Vagina (tissue), 2 donors: ENCODE data around the gene ST6GALNAC3. TPM values are rescaled to one million over a fixed set of nuclear protein-coding genes. Genes with fewer than 3 reads are reported as not detected.

Experiments
- DNase-seq, 2 donors: peaks; one replicate each; pipeline ENCODE4 v3.0.0-alpha.2; 2017; ENCODE audit errors: extremely low spot score in 2 of 2
- H3K27ac ChIP-seq: fragments of 200-600 bp; sonication (generic); one replicate; pipeline ENCODE4 v1.5.1; 2019
- H3K27me3 ChIP-seq: fragments of 200-600 bp; sonication (generic); one replicate; pipeline ENCODE4 v1.5.1; 2019
- H3K36me3 ChIP-seq, 2 donors: fragments of 200-600 bp; sonication (generic); one replicate each; pipeline ENCODE4 v1.5.1; 2017 to 2019
- H3K4me1 ChIP-seq: fragments of 200-600 bp; sonication (generic); one replicate; pipeline ENCODE4 v1.5.1; 2019
- H3K4me3 ChIP-seq, 2 donors: fragments of 200-600 bp; sonication (generic); 1 replicate in 1 of 2; 2 replicates in 1 of 2; pipeline ENCODE4 v1.5.1; 2016 to 2019
- H3K9me3 ChIP-seq: fragments of 200-600 bp; sonication (generic); one replicate; pipeline ENCODE4 v1.5.1; 2019
- POLR2A ChIP-seq, 2 donors: fragments of 450-650 bp; IDR thresholded peaks; one replicate each; pipeline ENCODE4 v1.6.1; 2017; ENCODE audit warnings: antibody characterized with exemption in 2 of 2, mild to moderate bottlenecking in 2 of 2, moderate library complexity in 2 of 2
- POLR2AphosphoS5 ChIP-seq, 2 donors: sonication (generic); formaldehyde crosslinking; IDR thresholded peaks; one replicate each; pipeline ENCODE4 v1.9.0; 2017; ENCODE audit warnings: antibody characterized with exemption in 2 of 2, mild to moderate bottlenecking in 2 of 2, low read depth in 1 of 2; ENCODE audit not compliant: insufficient read depth in 1 of 2
- intact Hi-C: fragments of 100-400 bp; cut with DNase I; formaldehyde crosslinking; loops from one replicate; pipeline ENCODE4 v1.15.1; 2023
- total RNA-seq: library from RNA; depleted of rRNA; stranded (reverse); fragments of >200 nt; gene quantifications from one replicate; pipeline ENCODE4 v1.2.3, GENCODE V29; 2016
- TF ChIP-seq, protein P1 (sequence below), 3 experiments: fragments of 450-650 bp in 2 of 3; fragments of 200-600 bp in 1 of 3; sonication (generic) in 1 of 3; IDR thresholded peaks; one replicate each; pipeline ENCODE4 v1.5.1; 2017 to 2019; ENCODE audit warnings: antibody characterized with exemption in 3 of 3, mild to moderate bottlenecking in 2 of 3, moderate library complexity in 2 of 3

The ST6GALNAC3 gene
- total RNA-seq, 1 donor from 2014 or later = 21.1 TPM

DNA sequence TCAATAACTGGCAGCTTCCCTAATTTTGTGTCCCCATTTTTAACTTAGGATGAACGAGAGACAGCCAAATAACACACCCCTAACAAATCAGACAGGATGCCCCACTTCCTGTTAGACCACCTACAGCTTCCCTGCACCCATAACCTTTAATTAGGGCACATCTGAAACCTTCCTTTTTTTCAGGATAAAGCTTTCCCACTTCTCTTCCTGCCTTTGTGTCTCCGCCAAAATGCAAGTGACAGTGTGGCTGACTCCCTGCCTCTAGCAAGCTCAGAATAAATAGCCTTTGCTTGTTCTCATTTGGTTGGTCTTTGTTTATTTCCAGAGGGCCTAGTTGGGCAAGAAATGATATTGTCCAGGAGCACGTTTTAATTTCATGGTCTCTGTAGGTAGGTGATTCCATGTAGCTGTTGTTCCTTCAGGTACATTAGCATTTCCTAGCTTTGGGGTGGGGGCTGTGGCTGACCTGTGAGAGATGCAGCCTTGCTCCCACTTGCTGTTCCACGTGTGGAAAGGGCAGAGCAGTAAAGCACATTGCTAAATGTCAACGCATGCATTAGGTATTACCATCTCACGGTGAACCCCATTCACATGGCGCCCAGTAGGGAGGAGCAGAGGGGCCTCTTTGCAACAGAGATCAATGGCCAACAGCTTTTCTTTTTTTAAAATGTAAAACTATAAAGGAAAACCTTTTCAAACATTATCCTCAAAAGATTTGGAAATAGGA lies 154.9 kb downstream of the ST6GALNAC3 start:
- Histone ChIP-seq H3K36me3 (no peaks in the 10 kb centered on the region), H3K27me3 (no peaks in the 10 kb centered on the region), H3K9me3 (no peaks in the 10 kb centered on the region), H3K4me1 (no peaks in the 10 kb centered on the region), H3K27ac (no peak overlapping the region), H3K4me3 (no peak overlapping the region)
- DNase-seq = no peak
- intact Hi-C loops = no loop called here
- TF ChIP-seq, protein P1, sequence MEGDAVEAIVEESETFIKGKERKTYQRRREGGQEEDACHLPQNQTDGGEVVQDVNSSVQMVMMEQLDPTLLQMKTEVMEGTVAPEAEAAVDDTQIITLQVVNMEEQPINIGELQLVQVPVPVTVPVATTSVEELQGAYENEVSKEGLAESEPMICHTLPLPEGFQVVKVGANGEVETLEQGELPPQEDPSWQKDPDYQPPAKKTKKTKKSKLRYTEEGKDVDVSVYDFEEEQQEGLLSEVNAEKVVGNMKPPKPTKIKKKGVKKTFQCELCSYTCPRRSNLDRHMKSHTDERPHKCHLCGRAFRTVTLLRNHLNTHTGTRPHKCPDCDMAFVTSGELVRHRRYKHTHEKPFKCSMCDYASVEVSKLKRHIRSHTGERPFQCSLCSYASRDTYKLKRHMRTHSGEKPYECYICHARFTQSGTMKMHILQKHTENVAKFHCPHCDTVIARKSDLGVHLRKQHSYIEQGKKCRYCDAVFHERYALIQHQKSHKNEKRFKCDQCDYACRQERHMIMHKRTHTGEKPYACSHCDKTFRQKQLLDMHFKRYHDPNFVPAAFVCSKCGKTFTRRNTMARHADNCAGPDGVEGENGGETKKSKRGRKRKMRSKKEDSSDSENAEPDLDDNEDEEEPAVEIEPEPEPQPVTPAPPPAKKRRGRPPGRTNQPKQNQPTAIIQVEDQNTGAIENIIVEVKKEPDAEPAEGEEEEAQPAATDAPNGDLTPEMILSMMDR (IDR thresholded peaks at IDR 0.05) = no peak

DNA sequence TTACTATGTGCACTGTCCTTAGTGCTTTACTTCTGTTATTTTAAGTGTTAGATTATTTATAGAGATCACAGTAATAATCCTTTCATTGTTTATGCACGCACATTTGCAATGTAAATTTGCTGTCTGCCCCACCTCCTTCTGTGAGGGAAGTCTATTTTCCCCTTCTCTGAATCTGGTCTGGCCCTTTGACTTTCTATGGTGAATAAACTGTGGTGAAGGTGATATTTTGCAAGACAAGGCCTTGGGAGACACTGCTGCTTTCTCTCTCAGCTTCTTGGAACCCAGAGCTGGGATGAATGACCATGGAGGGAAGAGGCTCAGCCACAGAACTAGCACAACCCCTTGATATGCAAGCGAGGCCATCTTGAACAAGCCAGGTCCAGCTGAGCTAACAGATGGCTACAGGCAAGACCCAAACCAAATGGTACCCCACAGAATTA lies 156.3 kb downstream of the ST6GALNAC3 start:
- H3K27ac ChIP-seq = no peak overlapping the region
- intact Hi-C loops = no loop called here
- no peak overlapping the region for H3K4me3 ChIP-seq
- no peaks in the 10 kb centered on the region for H3K27me3 ChIP-seq
- H3K36me3 ChIP-seq = no peaks in the 10 kb centered on the region
- TF ChIP-seq POLR2A (IDR thresholded peaks at IDR 0.05) (no peak), POLR2AphosphoS5 (IDR thresholded peaks at IDR 0.05; ENCODE audit: insufficient read depth in 1 of 2, low read depth in 1 of 2) (no peak)
- TF ChIP-seq, protein P1 (IDR thresholded peaks at IDR 0.05) = no peak
- H3K9me3 ChIP-seq = no peaks in the 10 kb centered on the region
- H3K4me1 ChIP-seq = no peaks in the 10 kb centered on the region
- no peak for DNase-seq

DNA sequence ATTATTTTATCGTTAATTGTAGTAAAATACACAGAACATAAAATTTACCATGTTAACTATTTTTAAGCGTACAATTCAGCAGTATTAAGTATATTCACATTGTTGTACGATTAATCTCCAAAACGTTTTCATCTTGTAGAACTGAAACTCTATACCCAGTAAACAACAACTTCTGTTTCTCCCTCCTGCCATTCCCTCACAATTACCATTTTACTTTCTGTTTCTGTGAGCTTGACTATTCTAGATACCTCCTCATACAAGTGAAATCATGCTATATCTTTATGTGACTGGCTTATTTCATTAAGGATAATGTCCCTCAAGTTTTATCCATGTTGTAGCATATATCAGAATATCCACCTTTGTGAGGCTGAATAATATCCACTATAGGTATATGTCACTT lies 156.8 kb downstream of the ST6GALNAC3 start:
- intact Hi-C loops = no loop called here
- no peaks in the 10 kb centered on the region for H3K4me1 ChIP-seq
- no peak overlapping the region for H3K27ac ChIP-seq
- no peak for TF ChIP-seq POLR2AphosphoS5 (IDR thresholded peaks at IDR 0.05; ENCODE audit: insufficient read depth in 1 of 2, low read depth in 1 of 2)
- TF ChIP-seq, protein P1 (IDR thresholded peaks at IDR 0.05) = no peak
- no peak for TF ChIP-seq POLR2A (IDR thresholded peaks at IDR 0.05)
- DNase-seq = no peak
- no peaks in the 10 kb centered on the region for H3K9me3 ChIP-seq
- H3K27me3 ChIP-seq = no peaks in the 10 kb centered on the region
- no peak overlapping the region for H3K4me3 ChIP-seq
- no peaks in the 10 kb centered on the region for H3K36me3 ChIP-seq

DNA sequence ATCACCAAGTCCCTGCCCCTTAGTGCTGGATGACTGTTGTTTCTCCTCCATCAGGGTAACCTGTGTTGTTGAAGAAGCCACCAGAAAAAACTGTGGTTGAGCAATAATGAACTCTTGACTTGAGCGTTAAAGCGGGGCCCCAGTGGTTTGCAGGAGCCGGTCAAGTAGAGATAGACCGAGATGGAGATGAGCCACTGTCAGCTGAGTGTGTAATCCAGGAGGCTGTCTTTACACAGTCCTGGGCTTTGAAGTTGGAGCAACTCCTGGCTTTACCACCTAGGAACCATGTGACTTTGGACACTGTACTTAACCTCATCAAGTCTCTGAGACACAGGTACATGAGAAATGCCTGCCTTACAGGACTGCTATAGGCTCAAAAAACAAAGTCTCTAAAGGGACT lies 158.1 kb downstream of the ST6GALNAC3 start:
- no peak for TF ChIP-seq POLR2AphosphoS5 (IDR thresholded peaks at IDR 0.05; ENCODE audit: insufficient read depth in 1 of 2, low read depth in 1 of 2)
- no peak for TF ChIP-seq POLR2A (IDR thresholded peaks at IDR 0.05)
- TF ChIP-seq, protein P1 (IDR thresholded peaks at IDR 0.05) = no peak
- H3K9me3 ChIP-seq = no peaks in the 10 kb centered on the region
- no peak overlapping the region for H3K27ac ChIP-seq
- no peaks in the 10 kb centered on the region for H3K36me3 ChIP-seq
- intact Hi-C loops = no loop called here
- no peak overlapping the region for H3K4me3 ChIP-seq
- DNase-seq = no peak
- no peaks in the 10 kb centered on the region for H3K4me1 ChIP-seq
- no peaks in the 10 kb centered on the region for H3K27me3 ChIP-seq

DNA sequence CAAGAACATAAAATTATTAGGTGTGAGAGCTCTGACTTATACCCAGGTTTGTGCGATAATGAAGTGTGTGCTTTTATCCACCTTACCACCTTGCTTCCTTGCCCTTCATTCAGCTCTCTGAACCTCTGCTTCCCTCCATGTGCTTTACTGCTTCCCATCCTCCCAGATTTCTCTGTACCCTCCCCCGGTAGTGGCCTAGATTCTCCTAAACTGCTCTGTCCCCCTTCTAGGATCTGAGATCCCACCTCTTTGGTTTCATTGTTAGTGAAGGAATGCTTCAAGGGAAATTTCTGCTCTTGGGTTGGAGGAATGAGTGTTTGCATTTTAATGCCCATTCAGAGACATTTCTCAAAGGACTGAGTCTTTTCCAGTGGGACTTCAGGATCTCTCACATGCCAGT lies 159.5 kb downstream of the ST6GALNAC3 start:
- Histone ChIP-seq H3K36me3 (no peaks in the 10 kb centered on the region), H3K4me3 (no peak overlapping the region), H3K27ac (no peak overlapping the region), H3K9me3 (no peaks in the 10 kb centered on the region), H3K27me3 (no peaks in the 10 kb centered on the region), H3K4me1 (no peaks in the 10 kb centered on the region)
- DNase-seq = no peak
- TF ChIP-seq, protein P1 (IDR thresholded peaks at IDR 0.05) = no peak
- TF ChIP-seq POLR2AphosphoS5 (IDR thresholded peaks at IDR 0.05; ENCODE audit: insufficient read depth in 1 of 2, low read depth in 1 of 2) = no peak
- TF ChIP-seq POLR2A (IDR thresholded peaks at IDR 0.05) = no peak
- intact Hi-C loops = no loop called here
